Transverse colon (tissue), 4 donors: ENCODE results near the gene ANKRD65. TPM values are rescaled to one million over a fixed set of nuclear protein-coding genes. Genes with fewer than 3 reads are reported as not detected.

ENCODE experiments used
- DNase-seq: peaks from one replicate; pipeline ENCODE4 v3.0.0-alpha.2; 2019
- H3K27ac ChIP-seq, 4 donors: fragments of 200-600 bp; sonication (generic); 2 replicates each; pipeline ENCODE4 v1.5.1; 2016 to 2018; ENCODE audit warnings: inconsistent platforms in 4 of 4
- H3K27me3 ChIP-seq: fragments of 200-600 bp; sonication (generic); 2 replicates; pipeline ENCODE4 v1.5.1; 2017; ENCODE audit warnings: inconsistent platforms
- H3K36me3 ChIP-seq, 4 donors: fragments of 200-600 bp; sonication (generic); 2 replicates each; pipeline ENCODE4 v1.5.1; 2017 to 2019; ENCODE audit warnings: inconsistent platforms in 4 of 4
- H3K4me1 ChIP-seq, 4 donors: fragments of 200-600 bp; sonication (generic); 2 replicates each; pipeline ENCODE4 v1.5.1; 2017 to 2020; ENCODE audit warnings: inconsistent platforms in 4 of 4
- H3K4me3 ChIP-seq, 4 donors: fragments of 200-600 bp; sonication (generic); 1 replicate in 1 of 4; 2 replicates in 3 of 4; pipeline versions ENCODE4 v1.5.1 to v1.6.1; 2017 to 2019; ENCODE audit warnings: inconsistent platforms in 4 of 4
- H3K9me3 ChIP-seq, 2 donors: fragments of 200-600 bp; sonication (generic); 2 replicates each; pipeline ENCODE4 v1.5.1; 2017 to 2019; ENCODE audit warnings: inconsistent platforms in 2 of 2
- EP300 ChIP-seq: sonication (generic); formaldehyde crosslinking; IDR thresholded peaks from one replicate; pipeline ENCODE4 v1.6.1; 2017; ENCODE audit warnings: antibody characterized with exemption, low read depth
- POLR2A ChIP-seq: fragments of 450-650 bp; IDR thresholded peaks from one replicate; pipeline ENCODE4 v1.6.1; 2016; ENCODE audit warnings: antibody characterized with exemption, mild to moderate bottlenecking, moderate library complexity
- POLR2AphosphoS5 ChIP-seq, 3 donors: sonication (generic); formaldehyde crosslinking; IDR thresholded peaks; one replicate each; pipeline ENCODE4 v1.6.1; 2016; ENCODE audit warnings: antibody characterized with exemption in 3 of 3
- WGBS, 2 donors: methylation state at CpG; one replicate each; pipeline ENCODE4 v1.1.5; 2018; ENCODE audit warnings: low coverage in 1 of 2; 5-methylcytosine and 5-hydroxymethylcytosine counted together
- in situ Hi-C, 4 donors: fragments of 200-750 bp; cut with MboI; loops; one replicate each; pipeline versions ENCODE4 v1.15.0 to v1.15.1; 2017; ENCODE audit warnings: low sequenced_read_pairs in 3 of 4, low pct_ligation_motif_present in 1 of 4, low pct_unique_long_range_greater_than_20kb in 1 of 4
- intact Hi-C: fragments of 100-400 bp; cut with DNase I; formaldehyde crosslinking; loops from one replicate; pipeline ENCODE4 v1.15.1; 2023; ENCODE audit warnings: low total_unique reads
- total RNA-seq, 4 donors: library from RNA; depleted of rRNA; stranded (reverse); fragments of >200 nt; gene quantifications; one replicate each; pipeline ENCODE4 v1.1.0, GENCODE V29; 2016
- TF ChIP-seq, protein P1 (sequence below), 5 experiments: fragments of 200-600 bp in 3 of 5; fragments of 450-650 bp in 2 of 5; sonication (generic) in 3 of 5; IDR thresholded peaks; 1 replicate in 2 of 5; 2 replicates in 3 of 5; pipeline ENCODE4 v1.5.1; 2016 to 2017; ENCODE audit warnings: antibody characterized with exemption in 5 of 5, inconsistent platforms in 3 of 5, mild to moderate bottlenecking in 2 of 5, moderate library complexity in 1 of 5

ANKRD65 gene
- total RNA-seq, 4 donors from 2014 or later: 0.80 to 4.5 (median 1.9) TPM

GRCh38 chr1:1435106-1435903 is 14.2 kb upstream of the ANKRD65 start, which contains the start of gene VWA1:
VWA1 (plus strand) TSS chr1:1435690; CDS start chr1:1435749, 59 bp downstream.
- Histone ChIP-seq H3K9me3 (no peaks in the 10 kb centered on the region), H3K4me1 (peaks cover 62 to 81% (median 80%) of the 10 kb centered on the region in 4 donors), H3K27ac (peak within 1 kb of the TSS; percentile 88 to 96 (median 94)), H3K36me3 (no peaks in the 10 kb centered on the region), H3K4me3 (peak within 1 kb of the TSS; percentile 25 to 56 (median 51)), H3K27me3 (no peaks in the 10 kb centered on the region)
- TF ChIP-seq POLR2A (no peak), POLR2AphosphoS5 (IDR thresholded peaks at IDR 0.05) (peak; percentile 58 to 65 (median 63))
- WGBS, 2 donors: 56 to 92% methylated on average over 3 to 7 of the region's 89 CpGs
- peak; percentile 84 for DNase-seq
- in situ Hi-C loops: no loop called here
- intact Hi-C loops: loop anchor here (5.0 kb wide), 1 partner anchor 33 kb away; no protein-coding TSS in a partner anchor

GRCh38 chr1:1434824-1435105 is 13.7 kb upstream of the ANKRD65 start:
- Histone ChIP-seq H3K4me3 (peak overlapping the region in 2 of 4 donors; percentile 17 to 56), H3K27ac (peak overlapping the region; percentile 88 to 96 (median 94)), H3K36me3 (no peaks in the 10 kb centered on the region), H3K9me3 (no peaks in the 10 kb centered on the region), H3K27me3 (no peaks in the 10 kb centered on the region), H3K4me1 (peaks cover 66 to 86% (median 83%) of the 10 kb centered on the region in 4 donors)
- TF ChIP-seq EP300 (no peak), POLR2A (no peak), POLR2AphosphoS5 (IDR thresholded peaks at IDR 0.05) (no peak)
- TF ChIP-seq, protein P1, sequence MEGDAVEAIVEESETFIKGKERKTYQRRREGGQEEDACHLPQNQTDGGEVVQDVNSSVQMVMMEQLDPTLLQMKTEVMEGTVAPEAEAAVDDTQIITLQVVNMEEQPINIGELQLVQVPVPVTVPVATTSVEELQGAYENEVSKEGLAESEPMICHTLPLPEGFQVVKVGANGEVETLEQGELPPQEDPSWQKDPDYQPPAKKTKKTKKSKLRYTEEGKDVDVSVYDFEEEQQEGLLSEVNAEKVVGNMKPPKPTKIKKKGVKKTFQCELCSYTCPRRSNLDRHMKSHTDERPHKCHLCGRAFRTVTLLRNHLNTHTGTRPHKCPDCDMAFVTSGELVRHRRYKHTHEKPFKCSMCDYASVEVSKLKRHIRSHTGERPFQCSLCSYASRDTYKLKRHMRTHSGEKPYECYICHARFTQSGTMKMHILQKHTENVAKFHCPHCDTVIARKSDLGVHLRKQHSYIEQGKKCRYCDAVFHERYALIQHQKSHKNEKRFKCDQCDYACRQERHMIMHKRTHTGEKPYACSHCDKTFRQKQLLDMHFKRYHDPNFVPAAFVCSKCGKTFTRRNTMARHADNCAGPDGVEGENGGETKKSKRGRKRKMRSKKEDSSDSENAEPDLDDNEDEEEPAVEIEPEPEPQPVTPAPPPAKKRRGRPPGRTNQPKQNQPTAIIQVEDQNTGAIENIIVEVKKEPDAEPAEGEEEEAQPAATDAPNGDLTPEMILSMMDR (IDR thresholded peaks at IDR 0.05): no peak
- 49 to 79% methylated on average over 2 to 4 of the region's 4 CpGs for WGBS, 2 donors
- no peak for DNase-seq
- intact Hi-C loops (loop anchor here (5.0 kb wide), 1 partner anchor 32 kb away; no protein-coding TSS in a partner anchor), in situ Hi-C loops (no loop called here)

- in situ Hi-C loops (no loop called here), intact Hi-C loops (no loop called here)
- H3K4me1 ChIP-seq: peaks cover 70 to 91% (median 88%) of the 10 kb centered on the region in 4 donors
- 52% methylated on average over 20 of the region's 32 CpGs; no CpG with 5 or more reads in 1 of the 2 donors for WGBS, 2 donors
- TF ChIP-seq POLR2AphosphoS5 (IDR thresholded peaks at IDR 0.05): peak in 1 of 3 donors; percentile 7
- TF ChIP-seq, protein P1 (IDR thresholded peaks at IDR 0.05): no peak
- no peaks in the 10 kb centered on the region for H3K27me3 ChIP-seq
- no peaks in the 10 kb centered on the region for H3K9me3 ChIP-seq
- no peaks in the 10 kb centered on the region for H3K36me3 ChIP-seq
- DNase-seq: peak; percentile 53
- H3K27ac ChIP-seq: peak overlapping the region; percentile 88 to 96 (median 94)
- H3K4me3 ChIP-seq: peak overlapping the region in 2 of 4 donors; percentile 17
These were observed 13.2 kb upstream of the ANKRD65 start for GRCh38 chr1:1434131-1434823.

DNA sequence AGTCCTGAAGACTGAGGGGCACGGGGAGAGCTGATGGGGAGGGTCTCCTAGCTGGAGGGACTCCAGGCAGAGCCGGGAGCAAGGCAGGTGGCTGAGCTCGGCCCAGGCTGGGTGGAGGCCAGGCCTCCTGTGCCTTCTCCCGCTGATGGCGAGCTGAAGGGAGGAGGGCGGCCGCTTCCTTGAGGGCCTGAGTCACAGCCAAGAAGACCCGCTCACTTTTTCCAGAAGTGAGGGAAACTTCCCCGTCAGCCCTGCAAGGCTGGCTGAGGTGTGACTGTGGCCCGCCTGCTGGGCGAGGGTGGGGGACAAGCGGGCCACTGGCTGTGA is 12.7 kb upstream of the ANKRD65 start:
- in situ Hi-C loops: no loop called here
- no peak for TF ChIP-seq POLR2AphosphoS5 (IDR thresholded peaks at IDR 0.05)
- no peak for TF ChIP-seq EP300
- no peak for TF ChIP-seq POLR2A
- TF ChIP-seq, protein P1 (IDR thresholded peaks at IDR 0.05): no peak
- WGBS, 2 donors: 0 to 36% methylated on average over 1 to 9 of the region's 12 CpGs
- Histone ChIP-seq H3K4me1 (peaks cover 73 to 92% (median 88%) of the 10 kb centered on the region in 4 donors), H3K9me3 (no peaks in the 10 kb centered on the region), H3K36me3 (no peaks in the 10 kb centered on the region), H3K4me3 (peak overlapping the region in 2 of 4 donors; percentile 17), H3K27me3 (no peaks in the 10 kb centered on the region), H3K27ac (peak overlapping the region; percentile 88 to 96 (median 94))
- intact Hi-C loops: no loop called here
- DNase-seq: no peak
